GM06990 (cell line): Measurements from ENCODE around the gene DNMT3B.

Source experiments
- DNase-seq: peaks from one replicate; pipeline ENCODE4 v3.0.0-alpha.2; 2011; ENCODE audit not compliant: insufficient read length; ENCODE audit errors: extremely low read depth
- H3K27me3 ChIP-seq: replicated peaks from 2 replicates; pipeline ENCODE4 v1.6.0; 2011; ENCODE audit warnings: low read length; ENCODE audit not compliant: control insufficient read depth, insufficient read depth
- H3K36me3 ChIP-seq: 2 replicates; pipeline ENCODE4 v1.5.1; 2011; ENCODE audit warnings: low read length; ENCODE audit not compliant: control insufficient read depth, insufficient read depth
- H3K4me3 ChIP-seq: replicated peaks from 2 replicates; pipeline ENCODE4 v1.5.1; 2011; ENCODE audit warnings: low read depth, mild to moderate bottlenecking, control low read depth, low read length
- TF ChIP-seq, protein P1 (sequence below): IDR thresholded peaks from 2 replicates; pipeline ENCODE4 v1.5.1; 2011; ENCODE audit warnings: low read length, control low read depth, mild to moderate bottlenecking, inconsistent platforms; ENCODE audit not compliant: insufficient read depth, poor library complexity, severe bottlenecking

The DNMT3B gene

DNA sequence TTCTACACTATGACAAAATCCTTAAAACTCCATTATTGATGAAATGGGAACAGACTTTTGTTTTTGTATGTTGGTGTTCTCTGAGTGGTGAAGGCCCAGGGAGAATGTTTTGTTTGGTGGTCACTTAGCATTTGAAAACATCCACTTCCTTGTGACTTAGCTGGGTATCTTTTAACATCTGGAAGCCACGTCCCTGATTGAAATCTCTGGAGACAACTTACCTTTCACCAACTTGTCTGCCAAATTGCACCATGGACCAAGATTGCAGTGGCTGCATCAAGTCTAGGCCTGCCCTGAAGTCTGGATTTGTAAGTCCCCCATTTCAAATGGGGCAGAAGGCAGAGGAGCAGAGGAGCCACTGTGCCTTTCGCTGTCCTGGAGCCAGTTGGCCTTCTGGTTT, 96.0 kb downstream of the DNMT3B start:
- Histone ChIP-seq H3K36me3 (peaks cover 6% of the 10 kb centered on the region), H3K4me3 (no peak overlapping the region), H3K27me3 (no peaks in the 10 kb centered on the region)
- TF ChIP-seq, protein P1, sequence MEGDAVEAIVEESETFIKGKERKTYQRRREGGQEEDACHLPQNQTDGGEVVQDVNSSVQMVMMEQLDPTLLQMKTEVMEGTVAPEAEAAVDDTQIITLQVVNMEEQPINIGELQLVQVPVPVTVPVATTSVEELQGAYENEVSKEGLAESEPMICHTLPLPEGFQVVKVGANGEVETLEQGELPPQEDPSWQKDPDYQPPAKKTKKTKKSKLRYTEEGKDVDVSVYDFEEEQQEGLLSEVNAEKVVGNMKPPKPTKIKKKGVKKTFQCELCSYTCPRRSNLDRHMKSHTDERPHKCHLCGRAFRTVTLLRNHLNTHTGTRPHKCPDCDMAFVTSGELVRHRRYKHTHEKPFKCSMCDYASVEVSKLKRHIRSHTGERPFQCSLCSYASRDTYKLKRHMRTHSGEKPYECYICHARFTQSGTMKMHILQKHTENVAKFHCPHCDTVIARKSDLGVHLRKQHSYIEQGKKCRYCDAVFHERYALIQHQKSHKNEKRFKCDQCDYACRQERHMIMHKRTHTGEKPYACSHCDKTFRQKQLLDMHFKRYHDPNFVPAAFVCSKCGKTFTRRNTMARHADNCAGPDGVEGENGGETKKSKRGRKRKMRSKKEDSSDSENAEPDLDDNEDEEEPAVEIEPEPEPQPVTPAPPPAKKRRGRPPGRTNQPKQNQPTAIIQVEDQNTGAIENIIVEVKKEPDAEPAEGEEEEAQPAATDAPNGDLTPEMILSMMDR = no peak
- DNase-seq = no peak
